Measurements from ENCODE around the gene TACC3. TPM values are rescaled to one million over a fixed set of nuclear protein-coding genes. Genes with fewer than 3 reads are reported as not detected.

TACC3 gene
- total and polyA plus RNA-seq, 2 of the 8 experiments (the other 6 are each of a cell fraction or from before 2014, with no cell fraction given): 73.8 to 148 TPM

DNA sequence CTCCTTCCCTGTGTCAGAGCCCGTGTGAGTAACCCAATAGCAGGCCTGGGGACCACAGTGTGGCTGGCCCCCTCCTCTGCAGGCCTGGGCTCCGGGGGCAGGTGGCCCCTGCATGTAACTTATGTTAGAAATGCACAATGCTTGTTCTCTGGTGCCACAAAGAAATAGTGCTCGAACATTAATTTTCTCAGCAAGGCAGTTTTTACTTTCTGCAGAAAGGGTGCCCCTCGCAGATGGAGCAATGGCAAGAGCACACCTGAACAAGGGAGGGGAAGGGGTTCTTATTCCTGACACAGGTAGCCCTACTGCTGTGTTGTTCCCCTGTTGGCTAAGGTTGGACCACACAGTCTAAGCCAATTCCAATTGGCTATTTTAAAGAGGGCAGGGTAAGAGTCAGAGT, 17.1 kb downstream of the TACC3 start (continued):
- TF ChIP-seq SP4 (IDR thresholded peaks at IDR 0.05; ENCODE audit: low read length): no peak
